Activated naive CD4-positive, alpha-beta T cell treated with anti-CD3 and anti-CD28 coated beads, Interleukin-2, amount 50 U/mL, for 72 hours (primary cell): ENCODE data around the gene ZNF283. TPM values are rescaled to one million over a fixed set of nuclear protein-coding genes. Genes with fewer than 3 reads are reported as not detected.

ENCODE experiments used
- ATAC-seq, 2 donors: fragments of 150-1000 bp; cut with Tn5 transposase; 2 replicates each; pipeline ENCODE4 v1.10.0; 2021; ENCODE audit warnings: mild to moderate bottlenecking in 2 of 2, moderate library complexity in 2 of 2
- DNase-seq, 2 donors: peaks; one replicate each; pipeline ENCODE4 v3.0.0; 2021 to 2022; ENCODE audit warnings: low spot score in 2 of 2
- H3K27ac Mint-ChIP-seq, 2 donors: one replicate each; pipeline ENCODE4 v1.8.0; 2022; ENCODE audit warnings: mild to moderate bottlenecking in 2 of 2, mixed read lengths in 2 of 2
- H3K36me3 Mint-ChIP-seq, 2 donors: one replicate each; pipeline ENCODE4 v1.8.0; 2022; ENCODE audit warnings: mixed read lengths in 2 of 2
- H3K9me3 Mint-ChIP-seq, 2 donors: one replicate each; pipeline ENCODE4 v1.8.0; 2022; ENCODE audit warnings: mixed read lengths in 2 of 2
- total RNA-seq, 2 donors: library from RNA; stranded (reverse); gene quantifications; one replicate each; pipeline ENCODE4 v1.2.3, GENCODE V29; 2022

ZNF283 gene
- total RNA-seq, 2 donors from 2014 or later, result 7.7 to 12.0 TPM

DNA sequence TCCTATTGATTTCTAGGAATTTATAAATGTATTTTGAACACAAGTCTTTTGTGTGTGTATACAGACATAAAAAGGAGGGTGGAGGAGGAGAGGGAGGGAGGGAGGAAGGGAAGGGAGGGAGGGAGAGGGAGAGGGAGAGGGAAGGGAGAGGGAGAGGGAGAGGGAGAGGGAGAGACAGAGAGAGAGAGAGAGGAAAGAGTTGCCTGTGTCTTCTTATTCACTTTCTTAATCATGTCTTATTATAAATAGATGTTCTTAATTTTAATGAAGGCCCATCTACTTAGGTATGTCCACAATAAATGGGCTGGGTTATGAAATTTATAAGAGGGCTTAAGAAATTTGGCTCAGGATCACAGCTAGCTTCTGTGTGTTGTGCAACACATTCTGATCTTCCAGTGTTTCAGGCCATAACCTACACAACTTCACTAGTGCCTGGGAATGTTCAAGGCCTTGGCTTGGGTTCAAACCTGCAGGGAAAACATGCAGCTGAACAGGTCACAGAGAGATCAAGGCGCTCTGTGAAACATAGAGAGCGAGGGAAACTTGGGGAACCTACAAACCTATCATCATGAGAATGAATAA lies 68.7 kb downstream of the ZNF283 start:
- Mint-ChIP-seq H3K36me3 (peaks cover 52 to 54% of the 10 kb centered on the region in 2 donors), H3K27ac (no peak overlapping the region), H3K9me3 (peaks cover 18 to 55% of the 10 kb centered on the region in 2 donors)
- ATAC-seq, result no peak
- DNase-seq, result no peak

Other genes with a start within 250 kb of the ZNF283 start
- gene IRGQ, start 231.2 kb upstream of the ZNF283 start, total RNA-seq, result 10 to 100 TPM; 21.6 to 29.4 TPM
- gene ZNF576, start 230.7 kb upstream of the ZNF283 start, total RNA-seq, result 10 to 100 TPM; 15.9 to 19.6 TPM
- under 1 TPM; 0.68 to 0.80 TPM for gene SRRM5, start 215.2 kb upstream of the ZNF283 start, total RNA-seq
- gene ZNF428, start 207.7 kb upstream of the ZNF283 start, total RNA-seq, result 10 to 100 TPM; 14.2 to 21.1 TPM
- gene CADM4, start 187.5 kb upstream of the ZNF283 start, total RNA-seq, result under 1 TPM; 0.58 to 0.66 TPM
- 10 to 100 TPM; 13.8 to 20.8 TPM for gene PLAUR, start 157.2 kb upstream of the ZNF283 start, total RNA-seq
- gene IRGC, start 111.2 kb upstream of the ZNF283 start, total RNA-seq, result not detected
- 100 to 1,000 TPM in 1 of 2 donors, 10 to 100 TPM in 1; 62.8 to 145 TPM for gene SMG9, start 72.4 kb upstream of the ZNF283 start, total RNA-seq
- gene KCNN4, start 46.3 kb upstream of the ZNF283 start, total RNA-seq, result 100 to 1,000 TPM; 110 to 145 TPM
- 1 to 10 TPM in 1 of 2 donors, under 1 TPM in 1; 0.97 to 3.8 TPM for gene LYPD5, start 24.9 kb upstream of the ZNF283 start, total RNA-seq
- gene ZNF404, start 56.6 kb downstream of the ZNF283 start, total RNA-seq, result 1 to 10 TPM in 1 of 2 donors, under 1 TPM in 1; 0.73 to 2.7 TPM
- 10 to 100 TPM; 10.5 to 10.8 TPM for gene ZNF45, start 108.0 kb downstream of the ZNF283 start, total RNA-seq
- gene ZNF221, start 123.9 kb downstream of the ZNF283 start, total RNA-seq, result 1 to 10 TPM; 1.1 to 3.4 TPM
- 1 to 10 TPM; 4.1 TPM for gene ZNF155, start 156.9 kb downstream of the ZNF283 start, total RNA-seq
- 1 to 10 TPM; 3.6 to 5.1 TPM for gene ZNF230, start 175.6 kb downstream of the ZNF283 start, total RNA-seq
- gene ZNF222, start 198.1 kb downstream of the ZNF283 start, total RNA-seq, result 1 to 10 TPM; 1.8 to 2.0 TPM
- gene ZNF223, start 224.7 kb downstream of the ZNF283 start, total RNA-seq, result 1 to 10 TPM in 1 of 2 donors, under 1 TPM in 1; 0.60 to 1.4 TPM
- 1 to 10 TPM; 2.3 to 2.4 TPM for gene ZNF284, start 244.8 kb downstream of the ZNF283 start, total RNA-seq